NCI-H82 treated with DMSO at 0.1 percent for 48 hours (cell line): ENCODE measurements around the gene HAP1.
"Not testable (repeated sequence)": the region's sequence is repeated elsewhere in the genome, so short reads cannot be mapped to it uniquely, and the experiment has no call there.

ENCODE experiments used
- DNase-seq: peaks from one replicate; lab custom pipeline; 2025; ENCODE audit not compliant: unreplicated experiment; lab: John Stamatoyannopoulos, UW

The HAP1 gene

GRCh38 chr17:41691031-41691777, 43.2 kb downstream of the HAP1 start:
- no peak for DNase-seq

GRCh38 chr17:41690497-41690896, 43.9 kb downstream of the HAP1 start:
- no peak for DNase-seq

GRCh38 chr17:41689497-41690299, 44.7 kb downstream of the HAP1 start:
- peak; percentile 48 for DNase-seq

GRCh38 chr17:41688641-41689496, 45.6 kb downstream of the HAP1 start, which contains the start of gene EIF1:
EIF1 (plus strand) TSS chr17:41688885; CDS start chr17:41689039, 154 bp downstream.
- peak; percentile 99 for DNase-seq

- DNase-seq = no peak
These were observed 46.4 kb downstream of the HAP1 start for GRCh38 chr17:41687828-41688640.

DNA sequence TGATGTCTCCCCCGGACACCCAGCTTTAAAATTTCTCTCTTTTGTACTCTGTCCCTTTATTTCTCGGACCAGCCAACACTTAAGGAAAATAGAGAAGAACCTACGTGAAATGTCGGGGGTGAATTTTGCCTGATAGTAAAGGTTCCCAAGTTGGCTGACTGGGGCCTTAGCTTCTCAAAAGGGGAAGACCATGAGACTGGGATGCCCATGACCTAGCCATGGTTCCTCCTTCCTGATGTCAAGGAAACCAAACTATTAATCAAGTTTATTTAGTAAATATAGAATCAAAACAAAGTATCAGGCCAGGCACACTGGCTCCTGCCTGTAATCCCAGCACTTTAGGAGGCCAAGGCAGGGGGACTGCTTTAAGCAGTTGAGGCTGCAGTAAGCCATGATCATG, 48.2 kb downstream of the HAP1 start:
- DNase-seq = no peak

DNA sequence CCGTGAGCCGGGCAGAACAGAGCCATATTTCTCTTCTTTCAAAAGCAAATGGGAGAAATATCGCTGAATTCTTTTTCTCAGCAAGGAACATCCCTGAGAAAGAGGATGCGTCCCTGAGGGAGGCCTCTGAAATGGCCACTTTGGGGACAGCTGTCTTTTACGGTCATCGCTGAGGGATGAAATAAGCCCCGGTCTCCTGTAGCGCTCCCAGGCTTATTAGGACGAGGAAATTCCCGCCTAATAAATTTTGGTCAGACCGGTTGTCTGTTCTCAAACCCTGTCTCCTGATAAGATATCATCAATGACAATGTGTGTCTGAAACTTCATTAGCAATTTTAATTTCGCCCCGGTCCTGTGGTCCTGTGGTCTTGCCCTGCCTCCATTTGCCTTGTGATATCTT, 48.7 kb downstream of the HAP1 start:
- DNase-seq = not testable (repeated sequence)

- DNase-seq = no peak
These were observed 50.4 kb downstream of the HAP1 start for GRCh38 chr17:41684035-41684434.

DNA sequence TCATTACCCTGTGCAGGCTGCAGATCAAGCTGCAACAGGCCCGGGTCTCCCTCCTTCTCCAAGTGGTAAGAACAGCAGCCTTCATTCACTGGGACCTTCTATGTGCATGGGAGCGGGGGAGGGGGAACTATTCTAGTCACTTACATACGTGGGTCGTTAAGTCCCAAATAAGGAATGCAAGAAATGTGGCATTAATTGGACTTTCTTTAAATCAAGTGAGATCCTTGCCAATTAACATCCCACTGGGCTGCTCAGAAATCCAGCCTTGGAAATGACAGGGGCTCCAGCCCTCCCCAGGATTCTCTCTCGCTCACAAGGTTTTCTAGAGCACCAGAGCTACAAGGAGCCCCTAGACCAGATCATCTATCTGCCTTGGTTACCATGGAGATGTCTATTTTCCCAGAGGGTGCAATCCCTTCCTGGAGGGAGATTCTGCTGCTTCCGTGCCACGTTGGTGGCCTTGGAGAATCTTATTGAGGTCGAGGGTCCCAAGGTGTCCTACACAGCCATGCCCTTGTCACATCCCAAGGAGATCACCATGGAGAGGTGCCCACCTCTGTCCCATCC, 50.9 kb downstream of the HAP1 start:
- DNase-seq = no peak

GRCh38 chr17:41682631-41683030, 51.8 kb downstream of the HAP1 start:
- DNase-seq = no peak

GRCh38 chr17:41681776-41682175, 52.7 kb downstream of the HAP1 start:
- no peak for DNase-seq

DNA sequence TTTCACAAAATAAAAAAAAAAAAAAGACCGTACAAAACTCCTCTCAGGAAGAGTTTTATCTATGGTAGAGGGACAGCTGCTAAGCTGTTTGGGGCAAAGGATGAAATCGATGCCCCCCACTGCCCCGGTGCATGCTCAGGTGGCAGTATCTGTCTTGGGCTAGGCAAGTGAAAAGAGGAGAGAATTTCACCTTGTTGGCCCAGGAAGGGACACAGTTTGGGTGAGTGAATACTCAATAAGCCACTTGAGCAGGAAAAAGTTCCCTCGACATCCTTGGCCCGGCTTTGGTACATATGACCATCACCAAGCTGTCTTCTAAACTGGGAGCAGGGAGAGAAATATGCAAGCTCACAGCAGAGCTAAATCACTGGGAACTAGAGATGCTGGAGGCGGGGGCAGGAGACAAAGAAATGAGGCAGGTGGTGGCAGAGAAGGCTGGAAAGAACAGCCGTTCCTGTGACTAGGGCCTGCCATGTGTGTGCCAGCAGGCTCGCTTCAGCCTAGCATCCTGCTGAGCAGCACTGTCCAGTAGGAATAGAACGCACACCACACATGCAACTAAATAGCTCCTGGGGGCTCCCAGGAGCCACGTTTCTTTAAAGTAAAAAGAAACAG, 53.9 kb downstream of the HAP1 start:
- DNase-seq = no peak

DNA sequence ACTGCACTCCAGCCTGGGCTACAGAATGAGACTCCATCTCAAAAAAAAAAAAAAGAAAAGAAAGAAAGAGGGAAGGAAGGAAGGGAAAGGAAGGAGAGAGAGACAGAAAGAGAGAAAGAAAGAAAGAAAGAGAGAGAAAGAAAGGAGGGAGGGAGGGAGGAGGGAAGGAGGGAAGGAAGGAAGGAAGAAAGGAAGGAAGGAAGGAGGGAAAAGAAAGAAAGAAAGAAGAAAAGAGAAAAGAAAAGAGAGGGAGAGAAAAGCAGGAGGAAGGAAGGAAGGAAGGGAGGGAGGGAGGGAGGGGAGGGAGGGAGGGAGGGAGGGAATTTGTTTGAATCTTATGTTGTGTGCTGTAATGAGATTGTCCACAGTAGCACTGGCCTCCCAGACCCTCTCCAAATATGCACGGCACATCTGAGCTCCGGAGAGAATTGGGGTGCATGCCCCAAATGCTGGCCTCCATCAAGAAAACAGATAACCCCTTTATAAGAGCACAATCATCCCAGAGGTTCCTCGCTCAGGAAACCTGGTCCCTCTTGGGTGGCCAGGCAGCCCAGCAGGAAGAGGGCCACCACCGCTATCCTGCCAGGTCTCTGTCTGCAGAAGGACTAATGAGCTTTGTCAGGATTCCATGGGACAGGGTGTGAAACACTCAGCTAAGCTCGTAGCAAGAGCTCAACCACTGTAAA, 54.6 kb downstream of the HAP1 start:
- DNase-seq = no peak

DNA sequence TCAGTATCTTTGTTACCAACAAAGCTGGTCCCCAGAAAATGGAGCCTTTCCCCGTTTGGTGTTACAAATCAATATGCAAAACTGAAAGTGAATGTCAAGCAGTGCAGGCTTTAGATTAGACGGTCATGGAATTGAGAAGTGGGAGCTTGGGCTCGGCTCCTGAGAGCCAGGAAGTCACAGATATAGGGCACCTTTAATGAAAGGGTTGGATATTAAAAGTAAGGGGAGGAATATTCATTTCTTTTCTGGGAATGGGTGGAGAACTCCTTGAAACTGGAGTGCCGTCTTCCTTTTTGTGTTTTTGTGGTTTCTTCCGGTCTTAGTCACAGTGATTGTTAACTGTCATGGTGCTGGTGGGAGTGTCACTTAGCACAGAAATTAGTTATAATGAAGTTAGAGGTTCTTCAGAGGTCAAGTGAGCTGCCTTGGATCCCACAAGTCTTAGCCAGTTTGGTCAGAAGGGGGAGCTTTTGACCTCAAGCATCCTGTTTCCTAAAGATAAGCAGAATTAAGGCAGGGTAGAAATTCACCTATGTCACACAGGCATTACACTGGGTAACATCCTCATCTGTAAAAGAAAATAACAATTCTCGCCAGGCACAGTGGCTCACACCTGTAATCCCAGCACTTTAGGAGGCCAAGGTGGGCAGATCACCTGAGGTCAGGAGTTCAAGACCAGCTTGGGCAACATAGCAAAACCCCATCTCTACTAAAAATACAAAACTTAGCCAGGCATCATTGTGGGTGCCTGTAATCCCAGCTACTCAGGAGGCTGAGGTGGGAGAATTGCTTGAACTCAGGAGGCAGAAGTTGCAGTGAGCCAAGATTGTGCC, 55.3 kb downstream of the HAP1 start:
- no peak for DNase-seq

DNA sequence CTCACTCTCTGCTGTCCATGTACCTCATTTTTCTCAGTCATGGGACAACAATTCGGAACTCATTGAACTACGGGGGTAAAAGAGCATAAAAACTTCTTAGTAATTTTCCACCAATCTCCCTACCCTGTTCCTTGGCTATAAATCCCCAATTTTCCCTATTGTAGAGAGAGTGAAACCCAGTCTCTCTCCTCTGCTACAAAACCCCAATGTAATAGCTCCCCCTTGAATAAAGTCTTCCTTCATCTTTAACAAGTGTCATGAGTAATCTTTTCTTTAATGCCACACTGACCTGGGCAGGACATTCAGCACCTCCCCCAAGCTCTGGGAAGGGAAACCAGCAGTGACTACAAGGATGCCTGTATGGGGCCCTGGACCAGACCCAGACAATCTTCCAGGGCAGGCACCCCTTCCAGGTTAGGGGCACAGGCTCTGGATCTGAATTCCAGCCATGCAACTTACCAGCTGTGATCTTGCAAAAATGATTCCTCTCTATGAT, 56.0 kb downstream of the HAP1 start:
- no peak for DNase-seq

GRCh38 chr17:41676058-41676419, 58.4 kb downstream of the HAP1 start:
- no peak for DNase-seq

DNA sequence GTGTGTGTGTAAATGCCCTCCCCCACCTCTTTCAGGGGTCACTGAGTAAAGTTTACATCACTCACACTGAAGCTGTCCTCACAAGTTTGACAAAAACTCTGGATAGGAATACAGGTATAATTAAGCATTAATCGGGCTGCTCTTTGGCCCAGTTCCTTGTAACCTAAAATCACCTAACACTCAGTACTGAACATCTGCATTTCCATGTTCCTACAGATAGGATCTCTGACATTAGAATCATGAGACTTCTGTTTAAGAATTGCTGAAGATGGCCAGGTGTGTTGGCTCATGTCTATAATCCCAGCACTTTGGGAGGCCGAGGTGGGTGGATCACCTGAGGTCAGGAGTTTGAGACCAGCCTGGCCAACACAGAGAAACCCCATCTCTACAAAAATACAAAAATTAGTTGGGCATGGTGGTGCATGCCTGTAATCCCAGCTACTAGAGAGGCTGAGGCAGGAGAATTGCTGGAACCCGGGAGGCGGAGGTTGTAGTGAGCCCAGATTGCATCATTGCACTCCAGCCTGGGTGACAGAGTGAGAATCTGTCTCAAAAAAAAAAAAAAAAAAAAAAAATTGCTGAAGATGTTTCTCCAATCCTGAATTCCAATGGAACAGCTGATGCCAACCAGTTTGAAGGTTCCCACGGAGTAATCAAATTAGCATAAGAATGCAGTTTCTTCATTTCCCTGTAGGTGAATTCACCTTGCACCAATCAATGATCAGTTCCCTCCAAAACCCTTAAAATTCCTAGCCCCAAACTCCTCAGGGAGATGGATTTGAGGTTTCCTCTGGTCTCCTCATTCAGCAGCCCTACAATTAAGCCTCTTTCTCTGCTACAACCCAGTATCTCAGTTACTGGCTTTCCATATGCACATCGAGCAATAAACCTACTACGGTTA, 59.0 kb downstream of the HAP1 start:
- DNase-seq = not testable (repeated sequence)
